HFFc6 (cell line): ENCODE results near the gene NOD1. TPM values are rescaled to one million over a fixed set of nuclear protein-coding genes. Genes with fewer than 3 reads are reported as not detected.

Experiments
- DNase-seq: peaks from one replicate; pipeline ENCODE4 v3.0.0-alpha.2; 2018
- H3K27ac Mint-ChIP-seq: 2 replicates; pipeline ENCODE4 v1.8.0; 2020; ENCODE audit warnings: mild to moderate bottlenecking, mixed read lengths
- H3K27me3 Mint-ChIP-seq: 2 replicates; pipeline ENCODE4 v1.8.0; 2021; ENCODE audit warnings: mild to moderate bottlenecking, moderate library complexity, mixed read lengths; ENCODE audit not compliant: insufficient read depth
- H3K36me3 Mint-ChIP-seq: 2 replicates; pipeline ENCODE4 v1.8.0; 2021; ENCODE audit warnings: low read depth, mixed read lengths
- H3K4me1 Mint-ChIP-seq: 2 replicates; pipeline ENCODE4 v1.8.0; 2020; ENCODE audit warnings: low read depth, mixed read lengths
- H3K4me3 Mint-ChIP-seq: 2 replicates; pipeline ENCODE4 v1.8.0; 2020; ENCODE audit warnings: mild to moderate bottlenecking, moderate library complexity, mixed read lengths
- H3K9me3 Mint-ChIP-seq: 2 replicates; pipeline ENCODE4 v1.8.0; 2020; ENCODE audit warnings: mild to moderate bottlenecking, mixed read lengths
- CTCF ChIP-seq: fragments of 200-600 bp; sonication (generic); IDR thresholded peaks from 2 replicates; pipeline ENCODE4 v1.5.0; 2021; ENCODE audit warnings: antibody characterized with exemption, mild to moderate bottlenecking
- total RNA-seq, 6 experiments: library from RNA; stranded (reverse); fragmentation: NEBNext Ultra II Directional; extraction: Animal tissue kit (Norgen Biotek cat#: 25700); gene quantifications; 2 replicates in 1 of 6; 3 replicates in 5 of 6; pipeline ENCODE4 v1.2.3, GENCODE V29; 2021

The NOD1 gene
- total RNA-seq, 6 experiments from 2014 or later: 2.8 to 3.9 (median 3.0) TPM

DNA sequence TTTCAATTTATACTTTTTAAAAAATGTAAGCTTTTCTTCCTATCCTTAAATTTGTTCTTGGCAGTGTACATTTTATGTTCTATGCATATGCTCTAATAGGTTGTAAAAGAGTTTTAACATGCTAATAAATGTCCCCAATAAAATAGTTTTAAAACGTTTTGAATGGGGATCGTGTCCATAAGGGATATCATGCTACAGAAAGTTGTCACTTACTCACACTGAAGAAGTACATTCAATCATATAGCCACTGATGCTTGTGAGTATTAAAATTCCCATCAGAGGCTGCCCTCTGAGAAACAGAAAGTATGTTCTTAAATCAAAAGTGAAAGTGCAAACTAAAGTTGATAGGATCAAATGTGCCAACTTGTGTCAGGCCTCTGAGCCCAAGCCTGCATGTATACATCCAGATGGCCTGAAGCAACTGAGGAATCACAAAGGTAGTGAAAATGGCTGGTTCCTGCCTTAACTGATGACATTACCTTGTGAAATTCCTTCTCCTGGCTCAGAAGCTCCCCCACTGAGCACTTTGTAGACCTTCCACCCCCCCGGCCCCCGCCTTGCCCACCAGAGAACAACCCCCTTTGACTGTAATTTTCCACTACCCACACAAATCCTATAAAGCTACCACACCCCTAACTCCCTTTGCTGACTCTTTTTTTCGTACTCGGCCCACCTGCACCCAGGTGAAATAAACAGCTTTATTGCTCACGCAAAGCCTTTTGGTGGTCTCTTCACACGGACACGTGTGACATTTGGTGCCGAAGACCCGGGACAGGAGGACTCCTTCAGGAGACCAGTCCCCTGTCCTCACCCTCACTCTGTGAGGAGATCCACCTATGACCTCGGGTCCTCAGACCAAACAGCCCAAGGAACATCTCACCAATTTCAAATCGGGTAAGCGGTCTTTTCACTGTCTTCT is 877 bp upstream of the NOD1 start:
- H3K36me3 Mint-ChIP-seq: peaks cover 7% of the 10 kb centered on the region; the same call in 1 of the 2 replicates
- no peak for DNase-seq
- TF ChIP-seq CTCF: no peak
- H3K27me3 Mint-ChIP-seq: peaks cover 2% of the 10 kb centered on the region; the same call in 1 of the 2 replicates
- peaks cover 45% of the 10 kb centered on the region for H3K4me1 Mint-ChIP-seq
- H3K27ac Mint-ChIP-seq: peak overlapping the region; percentile 46; the same call in 1 of the 2 replicates
- peak overlapping the region; percentile 95 for H3K4me3 Mint-ChIP-seq
- no peaks in the 10 kb centered on the region for H3K9me3 Mint-ChIP-seq

- no peak for DNase-seq
- Mint-ChIP-seq H3K27me3 (peaks cover 2% of the 10 kb centered on the region; the same call in 1 of the 2 replicates), H3K9me3 (no peaks in the 10 kb centered on the region), H3K36me3 (peaks cover 12% of the 10 kb centered on the region), H3K4me1 (peaks cover 73% of the 10 kb centered on the region), H3K27ac (no peak overlapping the region), H3K4me3 (no peak overlapping the region)
- no peak for TF ChIP-seq CTCF
These were observed 2.0 kb downstream of the NOD1 start for GRCh38 chr7:30476459-30477145.

GRCh38 chr7:30475580-30475979 is 3.0 kb downstream of the NOD1 start:
- TF ChIP-seq CTCF: no peak
- Mint-ChIP-seq H3K4me1 (peaks cover 83% of the 10 kb centered on the region), H3K9me3 (no peaks in the 10 kb centered on the region), H3K27ac (peak overlapping the region; percentile 18; the same call in 1 of the 2 replicates), H3K27me3 (peaks cover 2% of the 10 kb centered on the region; the same call in 1 of the 2 replicates), H3K36me3 (peaks cover 12% of the 10 kb centered on the region), H3K4me3 (no peak overlapping the region)
- no peak for DNase-seq

GRCh38 chr7:30474893-30475292 is 3.7 kb downstream of the NOD1 start:
- no peak for TF ChIP-seq CTCF
- H3K9me3 Mint-ChIP-seq: no peaks in the 10 kb centered on the region
- peaks cover 12% of the 10 kb centered on the region for H3K36me3 Mint-ChIP-seq
- H3K27me3 Mint-ChIP-seq: peaks cover 2% of the 10 kb centered on the region; the same call in 1 of the 2 replicates
- peak overlapping the region; percentile 57 for H3K27ac Mint-ChIP-seq
- H3K4me1 Mint-ChIP-seq: peaks cover 83% of the 10 kb centered on the region
- no peak for DNase-seq
- no peak overlapping the region for H3K4me3 Mint-ChIP-seq

DNA sequence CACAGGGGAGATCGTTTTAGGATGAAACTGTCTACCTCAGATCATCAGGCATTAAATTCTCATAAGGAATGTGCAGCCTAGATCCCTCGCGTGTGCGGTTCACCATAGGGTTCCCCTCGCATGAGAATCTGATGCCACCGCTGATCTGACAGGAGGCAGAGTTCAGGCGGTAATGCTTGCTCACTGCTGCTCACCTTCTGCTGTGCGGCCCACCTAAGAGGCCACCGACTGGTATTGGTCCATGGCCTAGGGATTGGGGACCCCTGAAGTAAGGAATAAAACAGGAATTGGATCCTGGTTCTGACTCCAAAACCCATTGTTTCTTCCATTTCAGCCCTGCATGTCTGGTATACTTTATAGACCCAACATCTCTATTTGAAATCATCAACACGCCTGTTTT is 4.1 kb downstream of the NOD1 start:
- H3K27ac Mint-ChIP-seq: peak overlapping the region; percentile 57; the same call in 1 of the 2 replicates
- peaks cover 83% of the 10 kb centered on the region for H3K4me1 Mint-ChIP-seq
- peaks cover 2% of the 10 kb centered on the region; the same call in 1 of the 2 replicates for H3K27me3 Mint-ChIP-seq
- no peak for DNase-seq
- TF ChIP-seq CTCF: no peak
- H3K36me3 Mint-ChIP-seq: peaks cover 12% of the 10 kb centered on the region
- H3K9me3 Mint-ChIP-seq: no peaks in the 10 kb centered on the region
- H3K4me3 Mint-ChIP-seq: no peak overlapping the region
